Measurements from ENCODE around the gene DGKI.

DNA sequence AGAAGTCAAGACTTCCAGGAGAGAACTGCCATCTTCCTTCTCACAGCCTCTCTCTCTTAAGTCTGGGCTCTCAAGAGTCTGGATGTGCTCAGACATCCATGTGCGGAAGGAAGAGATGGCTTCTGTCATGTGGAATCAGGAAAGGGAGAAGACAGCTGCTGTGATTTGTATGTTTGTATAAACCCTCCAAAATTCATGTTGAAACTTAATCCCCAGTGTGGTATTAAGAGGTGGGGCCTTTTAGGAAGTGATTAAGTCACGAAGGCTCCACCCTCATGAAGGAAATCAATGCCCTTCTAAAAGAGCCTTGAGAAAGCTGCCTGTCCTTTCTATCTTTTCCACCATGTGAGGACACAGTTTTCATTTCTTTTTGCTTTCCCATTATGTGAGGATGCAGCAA, 429.3 kb downstream of the DGKI start:
- no peak for TF ChIP-seq CTCF (IDR thresholded peaks at IDR 0.05; ENCODE audit: low read depth, low read length)
- no peak for TF ChIP-seq EZH2phosphoT487 (IDR thresholded peaks at IDR 0.05; ENCODE audit: low read depth)
